GM19193 (cell line): ENCODE results near the gene FSTL4.

Source experiments
- POLR2A ChIP-seq: IDR thresholded peaks from 4 replicates; pipeline ENCODE4 v1.6.1; 2011; ENCODE audit not compliant: insufficient read depth, insufficient read length; ENCODE audit errors: extremely low read depth

The FSTL4 gene

DNA sequence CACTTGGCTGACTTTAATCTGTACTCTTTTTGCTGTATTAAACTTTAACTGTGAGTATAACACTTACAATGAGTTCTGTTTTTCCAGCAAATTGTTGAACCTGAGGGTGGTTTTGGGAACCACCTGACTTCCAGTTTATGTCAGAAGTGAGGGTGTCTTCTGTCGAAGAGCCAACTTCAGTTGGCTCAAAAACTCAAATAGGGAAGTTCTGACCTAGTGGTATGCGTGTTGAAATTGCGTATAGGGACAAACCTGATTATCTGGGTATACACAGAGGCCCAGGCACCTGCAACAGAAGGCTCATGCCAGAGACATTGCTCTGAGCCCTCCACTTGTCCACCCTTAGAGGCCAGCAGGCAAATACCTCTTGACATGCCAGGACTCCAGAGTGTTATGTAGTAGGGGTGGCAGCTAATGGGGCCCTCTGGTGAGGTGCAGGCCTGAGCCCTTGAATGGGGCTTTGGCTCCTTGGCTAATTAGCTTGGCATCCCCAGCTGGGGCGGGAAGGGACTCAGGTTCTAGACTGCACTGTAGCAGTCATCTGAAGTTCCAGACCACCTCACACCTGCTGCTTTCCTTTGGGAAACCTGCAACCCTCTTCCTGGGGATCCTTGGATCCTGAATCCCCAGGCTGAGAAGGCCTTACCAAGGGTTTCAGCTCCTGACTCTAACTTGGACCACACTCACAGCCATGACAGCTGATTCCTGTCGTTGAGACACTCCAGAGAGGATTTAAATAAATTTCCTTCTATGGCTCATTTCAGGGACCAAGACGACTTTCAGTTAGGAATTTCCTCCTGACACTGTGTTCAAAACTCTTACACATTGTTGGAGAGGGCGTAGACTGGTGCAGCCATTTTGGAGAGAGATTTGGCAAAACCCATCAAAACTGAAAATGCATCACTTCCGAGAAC, 370.9 kb downstream of the FSTL4 start:
- no peak for TF ChIP-seq POLR2A

- TF ChIP-seq POLR2A = no peak
Observed at GRCh38 chr5:133240425-133241091, 371.8 kb downstream of the FSTL4 start.

DNA sequence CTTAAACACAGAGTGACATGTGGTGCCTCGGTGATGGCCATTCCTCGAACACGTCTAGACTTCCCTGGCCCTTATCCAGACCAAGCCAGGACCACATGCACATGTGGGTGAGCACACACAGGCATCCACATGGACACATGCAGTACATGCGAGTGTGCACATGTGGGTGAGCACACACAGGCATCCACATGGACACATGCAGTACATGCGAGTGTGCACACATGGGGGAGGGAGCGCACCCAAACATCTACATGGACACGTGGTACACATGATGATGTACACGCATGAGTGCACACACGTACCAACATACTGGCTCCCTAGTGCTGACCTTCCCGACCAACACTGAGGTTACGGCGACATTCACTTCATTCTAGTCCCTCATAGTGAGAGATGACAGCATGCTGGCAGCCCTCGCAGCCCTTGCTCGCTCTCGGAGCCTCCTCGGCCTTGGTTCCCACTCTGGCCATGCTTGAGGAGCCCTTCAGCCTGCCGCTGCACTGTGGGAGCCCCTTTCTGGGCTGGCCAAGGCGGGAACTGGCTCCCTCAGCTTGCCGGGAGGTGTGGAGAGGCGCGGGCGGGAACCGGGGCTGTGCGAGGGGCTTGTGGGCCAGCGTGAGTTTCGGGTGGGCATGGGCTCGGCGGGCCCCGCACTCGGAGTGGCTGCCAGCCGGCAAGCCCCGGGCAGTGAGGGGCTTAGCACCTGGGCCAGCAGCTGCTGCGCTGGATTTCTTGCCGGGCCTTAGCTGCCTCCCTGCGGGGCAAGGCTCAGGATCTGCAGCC, 373.7 kb downstream of the FSTL4 start:
- TF ChIP-seq POLR2A = no peak

- no peak for TF ChIP-seq POLR2A
Observed at GRCh38 chr5:133236976-133237375, 375.4 kb downstream of the FSTL4 start.

DNA sequence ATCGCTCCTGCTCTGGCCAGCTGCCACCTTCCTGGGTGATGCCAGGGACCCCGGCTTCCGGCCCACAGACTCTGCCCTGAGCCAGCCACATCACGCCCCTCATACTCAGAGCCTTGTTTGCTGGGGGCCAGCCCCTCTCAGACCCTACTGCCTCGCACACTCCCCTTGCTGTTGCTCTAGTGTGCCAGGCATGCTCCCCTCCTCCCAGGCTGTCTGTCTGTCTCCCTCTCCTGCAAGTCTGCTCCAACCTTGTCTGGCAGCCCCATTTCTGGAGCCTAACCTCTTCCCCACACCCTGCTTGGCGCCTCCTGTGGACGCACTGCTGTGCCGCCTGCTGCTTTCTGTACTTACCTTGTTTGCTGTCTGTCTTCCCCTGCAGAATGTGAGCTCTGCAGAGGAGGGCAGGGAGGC, 375.8 kb downstream of the FSTL4 start:
- TF ChIP-seq POLR2A = no peak

GRCh38 chr5:133235696-133236426, 376.5 kb downstream of the FSTL4 start:
- no peak for TF ChIP-seq POLR2A

GRCh38 chr5:133234911-133235310, 377.4 kb downstream of the FSTL4 start:
- TF ChIP-seq POLR2A = no peak

- no peak for TF ChIP-seq POLR2A
Observed at GRCh38 chr5:133234273-133234672, 378.1 kb downstream of the FSTL4 start.

DNA sequence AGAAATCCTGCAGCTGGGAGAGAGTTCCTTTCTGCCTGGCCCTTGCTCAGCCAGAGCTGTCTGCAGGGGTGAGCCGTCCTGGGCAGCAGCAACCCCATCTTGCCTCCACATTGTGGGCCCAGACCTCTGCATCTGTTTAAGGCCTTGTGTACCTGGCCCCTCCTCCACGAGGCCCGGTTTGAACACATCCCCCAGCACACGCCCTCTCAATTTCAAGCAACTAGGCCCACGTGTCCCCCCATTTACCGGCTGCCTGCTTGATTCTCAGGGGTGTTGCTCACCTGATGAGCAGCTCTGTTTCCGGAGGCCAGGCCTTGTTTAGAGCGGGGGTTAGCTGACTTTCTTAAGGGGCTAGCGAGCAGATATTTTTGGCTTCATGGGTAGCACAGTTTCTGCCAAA, 378.7 kb downstream of the FSTL4 start:
- no peak for TF ChIP-seq POLR2A

DNA sequence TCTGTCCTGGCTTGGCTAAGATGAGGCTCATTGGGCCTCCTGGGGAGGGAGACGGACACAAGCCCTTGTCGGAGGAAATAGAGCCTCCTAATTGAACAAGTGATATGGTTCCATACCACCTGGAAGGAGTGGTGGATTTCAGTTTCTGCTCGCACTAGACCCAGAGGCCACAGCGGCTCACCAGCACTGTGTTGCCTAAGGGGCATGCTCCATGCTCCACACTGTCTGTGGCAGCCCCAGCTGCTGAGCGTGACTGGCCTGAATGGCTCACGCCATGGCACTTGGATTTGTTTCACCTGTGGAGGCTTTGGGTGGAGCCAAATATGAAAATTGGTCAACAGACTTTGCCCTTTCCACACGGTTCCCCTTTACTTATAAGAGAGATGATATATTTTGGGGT, 379.4 kb downstream of the FSTL4 start:
- no peak for TF ChIP-seq POLR2A

GRCh38 chr5:133232435-133232834, 379.9 kb downstream of the FSTL4 start:
- TF ChIP-seq POLR2A = no peak

GRCh38 chr5:133232011-133232410, 380.3 kb downstream of the FSTL4 start:
- TF ChIP-seq POLR2A = no peak

DNA sequence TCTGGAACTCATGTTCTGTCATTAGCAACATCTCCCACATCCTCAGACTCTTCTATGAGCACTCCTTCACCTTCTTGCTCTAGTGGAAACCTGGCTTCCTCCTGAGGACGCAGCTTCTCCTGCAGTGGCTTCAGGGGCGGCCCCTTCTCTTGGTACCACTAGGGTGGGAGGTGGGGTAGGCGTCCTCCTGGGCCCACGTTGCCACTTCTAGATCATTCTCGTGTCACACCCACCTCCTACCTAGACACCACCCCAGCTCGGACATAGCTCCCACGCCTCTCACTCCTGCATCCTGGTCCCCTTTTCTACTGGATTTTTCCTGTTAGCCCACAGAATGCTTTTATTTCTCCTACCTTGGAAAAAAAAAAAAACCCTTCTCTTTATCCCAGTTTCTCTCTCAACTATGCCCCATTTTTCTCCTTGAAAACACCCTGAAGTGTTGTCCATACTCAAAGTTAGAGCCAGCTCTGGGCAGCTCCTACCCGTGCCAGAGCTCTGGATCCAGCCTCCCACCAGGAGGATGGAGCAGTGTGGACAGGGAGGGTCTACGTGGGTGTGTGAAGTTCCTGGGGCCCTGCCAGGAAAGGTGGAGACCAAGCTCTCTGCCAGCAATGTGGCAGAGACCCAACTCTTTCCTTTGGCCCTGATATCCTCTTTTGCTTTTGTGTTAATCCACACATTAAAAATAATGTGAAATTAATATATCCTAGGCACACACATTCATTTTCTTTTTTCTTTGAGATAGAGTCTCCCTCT, 381.3 kb downstream of the FSTL4 start:
- TF ChIP-seq POLR2A = no peak
